Body of pancreas (tissue), 4 donors: ENCODE data around the gene ARHGAP30. TPM values are rescaled to one million over a fixed set of nuclear protein-coding genes. Genes with fewer than 3 reads are reported as not detected.

Experiments
- ATAC-seq: fragments of 150-250 bp; one replicate; pipeline ENCODE4 v1.9.1; 2016
- DNase-seq, 4 donors: peaks; one replicate each; pipeline ENCODE4 v3.0.0-alpha.2; 2019
- H3K27ac ChIP-seq, 4 donors: fragments of 200-600 bp; sonication (generic); 1 replicate in 3 of 4; 2 replicates in 1 of 4; pipeline versions ENCODE4 v1.5.1 to v1.6.1; 2016 to 2019; ENCODE audit warnings: mild to moderate bottlenecking in 1 of 4, mixed read lengths in 1 of 4, moderate library complexity in 1 of 4
- H3K27me3 ChIP-seq, 2 donors: fragments of 200-600 bp; sonication (generic); one replicate each; pipeline ENCODE4 v1.6.0; 2016; ENCODE audit warnings: mild to moderate bottlenecking in 1 of 2
- H3K36me3 ChIP-seq, 2 donors: fragments of 200-600 bp; sonication (generic); replicated peaks in 1 of 2; 2 replicates each; pipeline ENCODE4 v1.5.1; 2016; ENCODE audit warnings: low read depth in 2 of 2; ENCODE audit not compliant: insufficient read depth in 1 of 2
- H3K4me1 ChIP-seq: fragments of 200-600 bp; sonication (generic); one replicate; pipeline ENCODE4 v1.6.0; 2016
- H3K4me3 ChIP-seq, 2 donors: fragments of 200-600 bp; sonication (generic); 1 replicate in 1 of 2; 2 replicates in 1 of 2; pipeline ENCODE4 v1.5.1; 2016 to 2019
- H3K9me3 ChIP-seq, 3 donors: fragments of 200-600 bp; sonication (generic); 1 replicate in 2 of 3; 2 replicates in 1 of 3; pipeline ENCODE4 v1.5.1; 2016
- CTCF ChIP-seq, 7 experiments: fragments of 450-650 bp in 4 of 7; fragments of 200-600 bp in 3 of 7; sonication (generic) in 3 of 7; IDR thresholded peaks; one replicate each; pipeline ENCODE4 v1.5.1; 2016 to 2019; ENCODE audit warnings: antibody characterized with exemption in 7 of 7
- POLR2A ChIP-seq, 3 donors: fragments of 450-650 bp; IDR thresholded peaks; one replicate each; pipeline ENCODE4 v1.6.1; 2016; ENCODE audit warnings: antibody characterized with exemption in 3 of 3, mild to moderate bottlenecking in 2 of 3
- WGBS, 2 donors: methylation state at CpG; one replicate each; pipeline ENCODE4 v1.1.5; 2017; 5-methylcytosine and 5-hydroxymethylcytosine counted together
- intact Hi-C: fragments of 100-400 bp; cut with DNase I; formaldehyde crosslinking; loops from one replicate; pipeline ENCODE4 v1.15.1; 2023
- total RNA-seq, 2 donors: library from RNA; depleted of rRNA; stranded (reverse); fragments of >200 nt; gene quantifications; one replicate each; pipeline ENCODE4 v1.1.0, GENCODE V29; 2016

ARHGAP30 gene
- total RNA-seq, 2 donors from 2014 or later: 3.1 to 4.9 TPM

GRCh38 chr1:161039154-161039545 lies 30.5 kb downstream of the ARHGAP30 start:
- no peak for DNase-seq
- TF ChIP-seq POLR2A (IDR thresholded peaks at IDR 0.05): no peak
- TF ChIP-seq CTCF (IDR thresholded peaks at IDR 0.05): no peak

DNA sequence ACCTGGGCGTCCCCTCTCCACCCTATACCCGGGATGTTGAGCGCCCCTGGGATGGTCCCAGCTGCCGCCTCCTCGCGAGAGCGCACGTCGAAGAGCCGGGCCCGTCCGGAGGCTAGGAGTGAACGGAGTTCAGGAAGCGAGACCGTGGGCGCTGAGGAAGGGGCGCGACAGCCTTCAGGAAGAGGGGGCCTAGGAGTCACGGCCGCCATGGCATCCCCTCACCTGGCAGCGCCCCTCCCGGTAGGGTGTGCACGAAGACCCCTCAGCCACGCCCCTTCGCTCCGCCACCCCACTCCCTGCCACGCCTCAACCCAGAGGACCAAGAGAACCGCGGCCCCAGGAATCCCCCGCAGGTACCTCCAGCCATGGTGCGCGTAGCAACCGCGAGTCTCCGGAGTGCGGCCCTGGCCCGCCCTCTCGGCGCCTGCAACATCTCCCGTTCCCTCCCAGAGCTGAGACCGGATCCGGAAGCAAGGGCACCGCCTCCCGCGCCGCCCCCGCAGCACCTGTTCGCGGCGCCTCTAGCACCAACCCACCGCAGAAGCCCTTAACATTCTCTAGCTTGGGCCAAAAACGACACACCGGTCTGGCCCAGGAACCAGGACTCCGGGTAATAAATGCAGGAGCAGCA lies 31.1 kb downstream of the ARHGAP30 start, which contains the start of gene TSTD1:
TSTD1 (minus strand) TSS at position 442 of the 631 bp plus-strand sequence; CDS start at position 367, 75 bp downstream.
- 0 to 3% methylated on average over 3 to 54 of the region's 54 CpGs for WGBS, 2 donors
- TF ChIP-seq CTCF (IDR thresholded peaks at IDR 0.05) (no peak), POLR2A (IDR thresholded peaks at IDR 0.05) (peak; percentile 56 to 77 (median 76))
- Histone ChIP-seq H3K4me1 (peaks cover 16% of the 10 kb centered on the region), H3K27ac (peak within 1 kb of the TSS; percentile 25 to 81 (median 56)), H3K9me3 (no peaks in the 10 kb centered on the region), H3K4me3 (peak within 1 kb of the TSS; percentile 24 to 58), H3K27me3 (no peaks in the 10 kb centered on the region), H3K36me3 (peaks cover 0 to 15% of the 10 kb centered on the region in 2 donors)
- DNase-seq (peak; percentile 77 to 87 (median 80)), ATAC-seq (peak; percentile 86)
- intact Hi-C loops: no loop called here

More at GRCh38 chr1:161039154-161039545, 30.5 kb downstream of the ARHGAP30 start:
- H3K4me1 ChIP-seq: peaks cover 21% of the 10 kb centered on the region
- no peaks in the 10 kb centered on the region for H3K27me3 ChIP-seq
- H3K4me3 ChIP-seq: no peak overlapping the region
- no peak for ATAC-seq
- no peaks in the 10 kb centered on the region for H3K9me3 ChIP-seq
- peak overlapping the region; percentile 25 to 81 (median 56) for H3K27ac ChIP-seq
- 0 to 15% methylated on average over 2 to 3 of the region's 3 CpGs for WGBS, 2 donors
- intact Hi-C loops: no loop called here
- peaks cover 0 to 15% of the 10 kb centered on the region in 2 donors for H3K36me3 ChIP-seq

DNA sequence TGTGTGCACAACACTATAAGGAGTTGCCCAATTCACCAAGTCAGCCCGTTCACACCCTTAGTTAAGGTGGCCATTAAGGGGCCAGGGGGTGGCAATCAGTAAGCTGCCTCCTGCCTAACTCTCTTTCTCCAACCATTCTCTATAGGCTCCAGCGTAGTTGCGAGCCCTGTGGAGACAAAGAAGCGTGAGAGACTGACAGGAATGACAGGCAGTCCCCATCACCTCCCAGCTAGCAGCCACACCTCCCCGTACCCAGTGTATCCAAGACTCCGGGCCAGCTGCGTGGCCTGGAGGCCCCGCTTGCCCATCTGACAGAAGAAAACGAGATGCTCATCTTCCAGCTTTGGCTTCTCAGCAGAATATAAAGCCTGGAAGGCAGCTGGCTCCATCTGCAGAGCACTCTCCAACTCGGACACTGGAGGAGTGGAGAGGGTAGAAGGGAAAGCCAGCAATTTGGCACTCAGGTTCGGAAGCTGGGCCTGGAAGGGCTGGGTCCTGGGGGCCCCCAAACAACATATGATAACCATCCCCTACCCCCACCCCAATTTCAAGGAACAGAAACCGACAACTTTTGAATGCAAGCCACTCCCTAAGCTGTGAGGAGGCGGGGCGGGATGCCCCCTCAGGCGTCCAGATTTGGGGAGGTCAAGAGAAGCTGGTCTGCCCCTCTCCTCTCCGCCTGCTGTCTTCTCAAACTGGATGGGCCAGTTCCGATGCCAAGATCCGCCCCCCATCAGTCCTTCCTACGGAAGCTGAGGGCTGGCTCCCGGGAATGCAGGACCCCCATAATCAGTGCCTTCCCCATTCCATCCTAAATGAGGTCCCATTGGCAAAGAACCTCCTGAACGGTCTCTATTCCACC lies 31.8 kb downstream of the ARHGAP30 start:
- H3K9me3 ChIP-seq: no peaks in the 10 kb centered on the region
- H3K4me3 ChIP-seq: peak overlapping the region; percentile 24 to 58
- H3K4me1 ChIP-seq: peaks cover 16% of the 10 kb centered on the region
- 39 to 54% methylated on average over 9 to 21 of the region's 21 CpGs for WGBS, 2 donors
- H3K27ac ChIP-seq: peak overlapping the region; percentile 25 to 81 (median 56)
- ATAC-seq (peak; percentile 21), DNase-seq (peak; percentile 34 to 59 (median 48))
- H3K27me3 ChIP-seq: no peaks in the 10 kb centered on the region
- intact Hi-C loops: no loop called here
- no peak for TF ChIP-seq POLR2A (IDR thresholded peaks at IDR 0.05)
- TF ChIP-seq CTCF (IDR thresholded peaks at IDR 0.05): no peak
- H3K36me3 ChIP-seq: peaks cover 0 to 15% of the 10 kb centered on the region in 2 donors

- Histone ChIP-seq H3K36me3 (no peaks in the 10 kb centered on the region), H3K27me3 (no peaks in the 10 kb centered on the region), H3K4me3 (no peak overlapping the region), H3K27ac (no peak overlapping the region), H3K9me3 (no peaks in the 10 kb centered on the region), H3K4me1 (peaks cover 10% of the 10 kb centered on the region)
- TF ChIP-seq CTCF (IDR thresholded peaks at IDR 0.05) (no peak), POLR2A (IDR thresholded peaks at IDR 0.05) (no peak)
- WGBS, 2 donors: 89 to 91% methylated on average over 3 of the region's 3 CpGs
- ATAC-seq: no peak
- intact Hi-C loops: no loop called here
- DNase-seq: no peak
Observed at GRCh38 chr1:161033751-161034150, 35.9 kb downstream of the ARHGAP30 start.
